ENCODE results near the gene TRAF4.
"Not testable (repeated sequence)": the region's sequence is repeated elsewhere in the genome, so short reads cannot be mapped to it uniquely, and the experiment has no call there.

GRCh38 chr17:28779601-28780000 lies 35.8 kb downstream of the TRAF4 start:
- TF ChIP-seq PATZ1 (CRISPR knock-in tag; IDR thresholded peaks at IDR 0.05; ENCODE audit: borderline replicate concordance); ZC3H10 (CRISPR knock-in tag; IDR thresholded peaks at IDR 0.05); OSR1 (CRISPR knock-in tag; IDR thresholded peaks at IDR 0.05); GLIS3 (CRISPR knock-in tag; IDR thresholded peaks at IDR 0.05); ARNTL (CRISPR knock-in tag; IDR thresholded peaks at IDR 0.05; ENCODE audit: borderline replicate concordance, low read depth); ZNF565 (CRISPR knock-in tag; conservative IDR thresholded peaks at IDR 0.05; ENCODE audit: low read depth); BACH2 (CRISPR knock-in tag; IDR thresholded peaks at IDR 0.05; ENCODE audit: borderline replicate concordance); ESRRG (CRISPR knock-in tag; IDR thresholded peaks at IDR 0.05); TOX (CRISPR knock-in tag; IDR thresholded peaks at IDR 0.05; ENCODE audit: borderline replicate concordance): not testable (repeated sequence)
- TF ChIP-seq, protein P1, sequence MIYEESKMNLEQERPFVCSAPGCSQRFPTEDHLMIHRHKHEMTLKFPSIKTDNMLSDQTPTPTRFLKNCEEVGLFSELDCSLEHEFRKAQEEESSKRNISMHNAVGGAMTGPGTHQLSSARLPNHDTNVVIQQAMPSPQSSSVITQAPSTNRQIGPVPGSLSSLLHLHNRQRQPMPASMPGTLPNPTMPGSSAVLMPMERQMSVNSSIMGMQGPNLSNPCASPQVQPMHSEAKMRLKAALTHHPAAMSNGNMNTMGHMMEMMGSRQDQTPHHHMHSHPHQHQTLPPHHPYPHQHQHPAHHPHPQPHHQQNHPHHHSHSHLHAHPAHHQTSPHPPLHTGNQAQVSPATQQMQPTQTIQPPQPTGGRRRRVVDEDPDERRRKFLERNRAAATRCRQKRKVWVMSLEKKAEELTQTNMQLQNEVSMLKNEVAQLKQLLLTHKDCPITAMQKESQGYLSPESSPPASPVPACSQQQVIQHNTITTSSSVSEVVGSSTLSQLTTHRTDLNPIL (CRISPR knock-in tag; IDR thresholded peaks at IDR 0.05; ENCODE audit: low read depth), result not testable (repeated sequence)
- TF ChIP-seq, protein P2, sequence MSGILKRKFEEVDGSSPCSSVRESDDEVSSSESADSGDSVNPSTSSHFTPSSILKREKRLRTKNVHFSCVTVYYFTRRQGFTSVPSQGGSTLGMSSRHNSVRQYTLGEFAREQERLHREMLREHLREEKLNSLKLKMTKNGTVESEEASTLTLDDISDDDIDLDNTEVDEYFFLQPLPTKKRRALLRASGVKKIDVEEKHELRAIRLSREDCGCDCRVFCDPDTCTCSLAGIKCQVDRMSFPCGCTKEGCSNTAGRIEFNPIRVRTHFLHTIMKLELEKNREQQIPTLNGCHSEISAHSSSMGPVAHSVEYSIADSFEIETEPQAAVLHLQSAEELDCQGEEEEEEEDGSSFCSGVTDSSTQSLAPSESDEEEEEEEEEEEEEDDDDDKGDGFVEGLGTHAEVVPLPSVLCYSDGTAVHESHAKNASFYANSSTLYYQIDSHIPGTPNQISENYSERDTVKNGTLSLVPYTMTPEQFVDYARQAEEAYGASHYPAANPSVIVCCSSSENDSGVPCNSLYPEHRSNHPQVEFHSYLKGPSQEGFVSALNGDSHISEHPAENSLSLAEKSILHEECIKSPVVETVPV (CRISPR knock-in tag; IDR thresholded peaks at IDR 0.05), result not testable (repeated sequence)
- TF ChIP-seq, protein P3, sequence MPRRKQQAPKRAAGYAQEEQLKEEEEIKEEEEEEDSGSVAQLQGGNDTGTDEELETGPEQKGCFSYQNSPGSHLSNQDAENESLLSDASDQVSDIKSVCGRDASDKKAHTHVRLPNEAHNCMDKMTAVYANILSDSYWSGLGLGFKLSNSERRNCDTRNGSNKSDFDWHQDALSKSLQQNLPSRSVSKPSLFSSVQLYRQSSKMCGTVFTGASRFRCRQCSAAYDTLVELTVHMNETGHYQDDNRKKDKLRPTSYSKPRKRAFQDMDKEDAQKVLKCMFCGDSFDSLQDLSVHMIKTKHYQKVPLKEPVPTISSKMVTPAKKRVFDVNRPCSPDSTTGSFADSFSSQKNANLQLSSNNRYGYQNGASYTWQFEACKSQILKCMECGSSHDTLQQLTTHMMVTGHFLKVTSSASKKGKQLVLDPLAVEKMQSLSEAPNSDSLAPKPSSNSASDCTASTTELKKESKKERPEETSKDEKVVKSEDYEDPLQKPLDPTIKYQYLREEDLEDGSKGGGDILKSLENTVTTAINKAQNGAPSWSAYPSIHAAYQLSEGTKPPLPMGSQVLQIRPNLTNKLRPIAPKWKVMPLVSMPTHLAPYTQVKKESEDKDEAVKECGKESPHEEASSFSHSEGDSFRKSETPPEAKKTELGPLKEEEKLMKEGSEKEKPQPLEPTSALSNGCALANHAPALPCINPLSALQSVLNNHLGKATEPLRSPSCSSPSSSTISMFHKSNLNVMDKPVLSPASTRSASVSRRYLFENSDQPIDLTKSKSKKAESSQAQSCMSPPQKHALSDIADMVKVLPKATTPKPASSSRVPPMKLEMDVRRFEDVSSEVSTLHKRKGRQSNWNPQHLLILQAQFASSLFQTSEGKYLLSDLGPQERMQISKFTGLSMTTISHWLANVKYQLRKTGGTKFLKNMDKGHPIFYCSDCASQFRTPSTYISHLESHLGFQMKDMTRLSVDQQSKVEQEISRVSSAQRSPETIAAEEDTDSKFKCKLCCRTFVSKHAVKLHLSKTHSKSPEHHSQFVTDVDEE (CRISPR knock-in tag; IDR thresholded peaks at IDR 0.05), result not testable (repeated sequence)
